Gastrocnemius medialis (tissue), 4 donors: ENCODE results near the gene SCUBE1.

Experiments used
- CTCF ChIP-seq, 5 experiments: fragments of 450-650 bp in 3 of 5; fragments of 200-600 bp in 2 of 5; sonication (generic) in 2 of 5; IDR thresholded peaks in 4 of 5; conservative IDR thresholded peaks in 1 of 5; 1 replicate in 4 of 5; 2 replicates in 1 of 5; pipeline ENCODE4 v1.5.1; 2016 to 2019; ENCODE audit warnings: antibody characterized with exemption in 5 of 5, mild to moderate bottlenecking in 3 of 5, moderate library complexity in 3 of 5
- POLR2A ChIP-seq, 2 donors: fragments of 450-650 bp; IDR thresholded peaks; one replicate each; pipeline ENCODE4 v1.6.1; 2017; ENCODE audit warnings: antibody characterized with exemption in 2 of 2, mild to moderate bottlenecking in 2 of 2, moderate library complexity in 2 of 2

DNA sequence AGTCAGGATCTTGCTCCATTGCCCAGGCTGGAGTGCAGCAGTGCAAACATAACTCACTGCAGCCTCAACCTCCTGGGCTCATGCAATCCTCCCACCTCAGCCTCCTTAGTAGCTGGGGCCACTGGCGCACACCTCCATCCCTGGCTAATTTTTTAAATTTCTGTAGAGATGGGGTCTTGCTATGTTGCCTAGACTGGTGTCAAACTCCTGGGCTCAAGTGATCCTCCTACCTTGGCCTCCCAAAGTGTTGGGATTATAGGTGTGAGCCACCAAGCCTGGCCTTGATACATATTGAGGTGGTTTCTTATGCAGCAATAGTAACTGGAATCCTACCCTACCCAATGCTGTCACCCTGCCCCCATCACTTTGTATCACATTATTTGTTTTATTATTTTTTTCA, 32.4 kb downstream of the SCUBE1 start:
- TF ChIP-seq CTCF (IDR thresholded peaks at IDR 0.05 in 4 of 5, conservative IDR thresholded peaks at IDR 0.05 in 1 of 5), result no peak
- TF ChIP-seq POLR2A (IDR thresholded peaks at IDR 0.05), result no peak
